GM21529 (cell line): ENCODE results near the gene PRKAR2B.
"Not testable (repeated sequence)": the region's sequence is repeated elsewhere in the genome, so short reads cannot be mapped to it uniquely, and the experiment has no call there.

Source experiments
- ATAC-seq: cut with Tn5 transposase; IDR thresholded peaks from one replicate; pipeline ENCODE4 v1.9.1; 2021; ENCODE audit not compliant: unreplicated experiment

The PRKAR2B gene

GRCh38 chr7:107047902-107048782, 3.6 kb downstream of the PRKAR2B start:
- ATAC-seq, result no peak

GRCh38 chr7:107048783-107049418, 4.4 kb downstream of the PRKAR2B start:
- no peak for ATAC-seq

- no peak for ATAC-seq
Observed at GRCh38 chr7:107049480-107049879, 5.0 kb downstream of the PRKAR2B start.

DNA sequence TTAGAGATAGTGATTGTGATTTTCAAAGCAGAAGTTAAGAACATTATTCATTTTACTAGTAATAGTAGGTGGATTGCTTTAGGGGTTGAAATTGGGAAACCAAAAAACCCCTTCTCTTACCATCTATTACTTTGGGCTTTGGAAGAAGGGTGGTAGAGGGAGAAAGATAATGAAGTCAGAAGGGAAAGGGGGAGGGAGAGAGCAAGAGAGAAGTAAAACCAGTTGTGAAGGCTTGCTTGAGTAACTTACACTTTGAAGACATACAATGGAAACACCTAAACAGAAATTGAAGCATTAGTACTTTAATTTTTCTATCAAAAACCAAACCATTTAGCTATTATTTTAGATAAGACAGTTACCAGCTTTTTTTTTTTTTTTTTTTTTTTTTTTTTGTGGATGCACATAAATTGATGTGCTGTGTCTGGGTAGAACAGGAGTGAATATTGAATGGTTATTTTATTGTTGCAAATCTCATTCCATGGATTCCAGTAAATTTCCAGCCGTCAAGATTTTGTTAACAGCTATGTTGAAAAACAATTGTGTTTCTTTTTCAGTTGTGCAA, 5.5 kb downstream of the PRKAR2B start:
- no peak for ATAC-seq

GRCh38 chr7:107051376-107051775, 6.9 kb downstream of the PRKAR2B start:
- ATAC-seq, result no peak

GRCh38 chr7:107054965-107055364, 10.5 kb downstream of the PRKAR2B start:
- ATAC-seq, result not testable (repeated sequence)

GRCh38 chr7:107056058-107056457, 11.6 kb downstream of the PRKAR2B start:
- ATAC-seq, result not testable (repeated sequence)

DNA sequence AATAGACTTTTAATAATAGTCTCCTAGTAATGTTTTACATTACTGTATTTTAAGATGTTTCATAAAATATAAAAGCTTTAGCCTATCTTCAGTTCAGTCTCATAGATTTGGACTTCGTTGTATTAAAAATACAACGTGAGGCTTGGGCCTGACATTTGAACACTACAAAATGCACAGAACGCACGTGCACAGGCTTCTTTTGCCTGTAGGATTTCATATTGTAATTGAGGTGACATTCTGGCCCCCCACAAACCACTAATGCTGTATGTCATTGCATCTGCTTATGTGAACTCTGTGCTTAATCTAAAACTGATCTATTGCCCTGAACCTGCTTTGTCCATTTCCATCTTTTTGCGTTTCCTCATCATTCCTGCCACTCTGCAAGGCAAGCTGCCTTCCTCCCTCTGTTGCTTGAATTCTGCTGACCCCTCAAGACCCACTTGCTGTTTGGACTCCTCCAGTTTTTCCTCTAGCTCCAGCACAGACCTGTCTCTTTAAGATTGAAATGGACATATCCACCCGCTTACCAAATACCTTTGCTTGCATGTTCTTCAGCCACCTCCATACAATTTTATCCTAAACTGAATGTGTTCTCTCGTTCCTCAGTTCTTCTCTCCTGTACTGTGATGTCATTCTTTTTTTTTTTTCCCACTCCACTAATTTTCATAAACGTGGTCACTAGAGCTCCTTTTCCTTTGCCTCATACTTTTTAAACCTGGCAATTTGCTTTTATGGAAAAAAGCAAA, 12.4 kb downstream of the PRKAR2B start:
- ATAC-seq, result no peak

DNA sequence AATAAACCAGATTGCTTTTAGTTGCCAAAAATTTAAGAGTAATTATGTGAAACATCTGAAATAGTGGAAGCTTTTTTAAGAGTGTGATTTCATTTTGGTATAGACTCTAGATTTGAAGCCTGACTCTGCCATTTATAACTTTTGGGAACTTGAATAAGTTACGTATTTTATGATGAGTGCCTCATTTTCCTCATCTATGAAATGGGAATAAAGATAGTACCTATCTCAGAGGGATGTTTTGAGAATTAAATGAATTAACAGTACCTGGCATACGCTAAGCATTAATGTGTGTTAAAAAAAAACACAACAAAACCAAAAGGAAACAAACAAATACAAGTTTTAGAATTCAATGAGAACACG, 12.9 kb downstream of the PRKAR2B start:
- ATAC-seq, result no peak

- no peak for ATAC-seq
Observed at GRCh38 chr7:107059468-107059867, 15.0 kb downstream of the PRKAR2B start.

- no peak for ATAC-seq
Observed at GRCh38 chr7:107063245-107064120, 19.0 kb downstream of the PRKAR2B start.

DNA sequence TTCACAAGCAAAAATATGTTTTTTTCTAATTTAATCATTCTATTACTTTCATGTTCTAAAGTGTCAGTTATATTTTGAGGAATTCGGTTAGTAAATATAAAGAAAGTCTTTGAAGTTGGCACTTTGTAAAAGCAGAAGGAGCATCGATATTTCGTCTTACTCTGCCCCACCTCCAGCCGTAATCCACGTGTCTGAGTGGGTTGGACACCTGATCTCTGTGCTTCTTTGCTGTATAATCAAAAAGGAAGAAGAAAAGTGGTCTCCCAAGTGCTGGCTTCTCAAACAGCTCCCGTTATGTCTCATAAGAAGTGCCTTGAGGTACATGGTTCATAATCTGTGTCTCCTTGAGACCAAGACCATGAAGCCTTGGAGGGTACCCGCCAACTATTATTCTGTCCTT, 19.8 kb downstream of the PRKAR2B start:
- no peak for ATAC-seq

GRCh38 chr7:107065929-107066247, 21.4 kb downstream of the PRKAR2B start:
- no peak for ATAC-seq

DNA sequence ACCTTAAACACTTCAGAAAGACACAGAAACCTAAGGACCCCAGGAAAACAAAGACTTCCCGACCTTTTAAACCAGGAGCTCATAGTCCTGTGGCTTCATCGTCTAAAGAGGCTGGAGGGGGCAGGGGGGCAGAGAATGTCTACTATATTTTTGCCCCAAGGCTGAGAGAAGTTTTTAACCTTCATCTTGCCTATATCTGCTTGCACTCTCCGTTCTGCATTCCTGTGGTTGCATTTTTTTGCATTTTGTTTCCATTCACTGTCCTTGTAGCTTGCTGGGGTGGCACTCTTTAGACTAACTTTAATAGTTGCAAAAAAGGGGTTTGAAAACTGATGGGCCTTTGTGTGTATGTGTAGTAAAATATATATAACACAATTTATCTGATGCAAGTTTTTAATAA, 23.7 kb downstream of the PRKAR2B start:
- no peak for ATAC-seq

DNA sequence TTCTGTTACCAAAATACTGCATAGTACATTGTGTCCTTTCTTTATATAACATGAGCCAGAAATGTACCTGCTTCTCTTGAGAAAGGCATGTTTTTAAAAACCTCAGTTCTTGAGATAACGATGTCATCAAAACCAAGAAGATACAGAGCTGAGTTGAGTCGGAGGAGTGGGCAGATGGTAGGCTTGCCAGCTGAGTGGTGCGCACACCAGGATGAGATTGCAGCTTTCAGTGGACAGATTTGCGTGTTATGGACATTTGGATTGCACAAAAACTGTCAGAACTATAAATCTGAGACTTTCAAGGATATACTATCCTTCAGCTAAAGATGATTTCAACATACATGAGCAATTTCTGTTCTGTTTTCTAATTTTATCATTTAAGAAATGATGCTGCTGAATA, 25.0 kb downstream of the PRKAR2B start:
- ATAC-seq, result no peak

DNA sequence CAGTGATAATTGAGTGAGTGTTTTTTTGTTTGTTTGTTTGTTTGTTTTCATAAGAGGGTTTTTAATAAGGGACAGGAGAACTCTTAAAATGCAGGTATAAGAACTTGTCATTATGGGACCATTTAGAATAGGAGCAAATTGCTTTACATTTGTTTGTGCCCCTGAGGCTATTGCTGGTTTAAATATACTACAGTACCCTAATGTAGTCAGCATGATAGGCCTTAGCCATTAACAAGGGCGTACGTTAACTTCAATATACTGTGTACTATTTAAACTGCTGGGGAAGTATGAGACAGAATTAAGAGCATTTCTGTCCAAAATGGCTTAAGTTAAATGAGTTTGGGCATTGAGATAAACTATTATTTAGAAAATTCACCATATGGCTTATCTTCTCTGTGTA, 26.2 kb downstream of the PRKAR2B start:
- no peak for ATAC-seq

DNA sequence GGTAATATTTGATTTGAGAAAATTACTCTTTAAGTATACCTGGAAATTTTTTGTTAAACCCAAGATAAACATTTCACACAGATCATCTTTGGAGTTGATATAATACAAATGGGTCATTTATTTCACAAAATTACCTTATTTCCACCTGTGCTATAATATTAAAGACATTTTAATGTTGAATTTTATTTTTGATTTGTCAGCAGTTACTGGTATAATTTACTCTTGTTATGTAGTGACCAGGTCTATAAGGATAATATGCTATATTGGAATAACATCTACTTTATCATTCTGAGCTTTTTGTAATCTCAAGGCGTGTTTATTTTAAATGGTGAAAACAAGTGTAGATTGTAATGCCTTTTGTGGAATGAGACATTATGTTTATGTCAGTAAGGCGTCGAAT, 26.6 kb downstream of the PRKAR2B start:
- ATAC-seq, result no peak

DNA sequence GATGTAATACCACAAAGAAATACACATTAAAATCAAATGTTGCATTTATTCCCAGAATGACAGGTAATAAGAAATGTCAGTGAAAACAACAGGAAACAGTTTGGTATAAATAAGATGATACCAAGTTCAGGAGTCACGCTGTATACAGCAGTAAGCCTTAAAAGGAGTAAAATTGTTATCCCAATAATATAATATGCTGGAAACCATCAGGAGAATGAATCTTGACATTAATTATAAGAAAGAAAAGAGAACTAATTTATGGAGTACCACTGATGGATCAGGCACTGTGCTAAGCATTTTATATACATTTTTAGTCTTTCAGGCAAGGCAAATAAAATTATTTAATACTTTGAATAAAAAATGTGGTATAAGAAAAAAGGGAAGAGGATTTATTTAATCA, 27.6 kb downstream of the PRKAR2B start:
- no peak for ATAC-seq

DNA sequence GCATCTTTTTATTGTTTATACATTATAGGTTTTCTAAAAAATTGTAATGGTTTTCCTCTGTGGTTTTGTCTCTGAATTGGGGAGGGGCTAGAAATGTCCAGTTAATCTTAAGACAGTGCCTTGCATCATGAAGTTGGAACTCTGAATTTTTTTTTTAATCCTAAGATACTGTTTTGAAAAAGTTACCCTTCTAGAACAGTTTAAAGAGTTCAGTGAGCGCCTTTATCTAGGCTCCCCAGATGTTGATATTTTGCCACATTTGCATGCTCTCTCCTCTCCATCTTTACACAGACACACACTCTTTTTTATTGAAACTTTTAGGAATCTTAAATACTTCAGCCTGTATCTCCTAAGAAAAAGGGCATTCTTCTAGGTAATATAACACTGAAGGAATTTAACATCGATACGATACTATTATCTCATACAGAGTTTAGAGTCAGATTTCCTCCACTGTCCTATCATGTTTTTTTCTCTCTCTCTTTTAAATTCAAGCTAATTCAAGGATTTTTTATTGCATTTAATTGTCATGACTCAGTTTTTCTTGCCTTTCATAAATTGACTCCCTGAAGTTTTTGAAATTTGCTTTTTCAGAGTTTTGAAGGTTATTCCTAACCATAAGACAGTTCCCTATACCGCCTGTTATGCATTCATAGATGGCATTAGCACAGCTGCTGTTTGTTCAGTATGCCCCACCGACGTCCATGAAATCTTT, 31.5 kb downstream of the PRKAR2B start:
- no peak for ATAC-seq
